ENCODE results near the gene EEFSEC. TPM values are rescaled to one million over a fixed set of nuclear protein-coding genes. Genes with fewer than 3 reads are reported as not detected.
A peak's percentile ranks its signal among the peaks of the same experiment; 100 is the strongest.

Gene EEFSEC
- total RNA-seq, 1 experiment from 2014 or later = 9.5 TPM

- Histone ChIP-seq H3K79me1 (ENCODE audit: insufficient read depth, low read depth, low read length, poor library complexity, severe bottlenecking) (no peaks in the 10 kb centered on the region), H4K20me1 (ENCODE audit: control insufficient read depth, insufficient read depth, insufficient read length) (no peaks in the 10 kb centered on the region), H3T11ph (ENCODE audit: low read length) (no peak overlapping the region), H2AFZ (ENCODE audit: low read length) (no peak overlapping the region), H3K23ac (ENCODE audit: insufficient read length, low read depth, low read length) (no peak overlapping the region), H3K18ac (ENCODE audit: insufficient read length, low read depth, low read length) (no peak overlapping the region), H3K4me1 (ENCODE audit: insufficient read depth, low read length) (peaks cover 8% of the 10 kb centered on the region; the same call in 1 of the 2 replicates), H3K27ac (ENCODE audit: insufficient read length, low read depth, low read length) (no peak overlapping the region), H2BK15ac (ENCODE audit: low read depth, low read length) (no peak overlapping the region), H2BK120ac (ENCODE audit: low read depth, low read length, poor library complexity, severe bottlenecking) (no peak overlapping the region), H3K4ac (ENCODE audit: low read depth, low read length) (no peak overlapping the region), H4K91ac (ENCODE audit: insufficient read length, low read depth, low read length) (no peak overlapping the region), H3K56ac (ENCODE audit: insufficient read length, low read depth, low read length) (no peak overlapping the region), H3K23me2 (ENCODE audit: insufficient read length, low read depth, low read length, poor library complexity, severe bottlenecking) (no peaks in the 10 kb centered on the region), H3K9me3 (ENCODE audit: control insufficient read depth, low read depth, low read length) (no peaks in the 10 kb centered on the region), H3K27me3 (ENCODE audit: insufficient read depth, low read length) (no peaks in the 10 kb centered on the region), H2BK5ac (ENCODE audit: insufficient read length, low read length) (no peak overlapping the region), H4K5ac (ENCODE audit: insufficient read length, low read depth, low read length) (no peak overlapping the region), H3K79me2 (ENCODE audit: insufficient read depth, low read length) (no peaks in the 10 kb centered on the region), H2BK20ac (ENCODE audit: low read depth, low read length, poor library complexity, severe bottlenecking) (no peak overlapping the region), H3K9ac (ENCODE audit: extremely low read depth, insufficient read length, low read length) (no peak overlapping the region), H4K8ac (replicated peaks; ENCODE audit: insufficient read length, low read depth, low read length) (no peak overlapping the region), H2AK5ac (ENCODE audit: insufficient read length, low read length) (no peak overlapping the region), H3K4me2 (ENCODE audit: insufficient read depth, insufficient read length, low read length) (no peak overlapping the region), H3K14ac (ENCODE audit: insufficient read depth, low read length) (no peak overlapping the region), H2BK12ac (ENCODE audit: insufficient read length, low read depth, low read length) (no peak overlapping the region)
- WGBS (ENCODE audit: extremely low coverage, insufficient read length, low lambda C conversion rate) = no CpG with 5 or more reads among the region's 1 CpG
- Mint-ChIP-seq H3K9me3 (peaks cover 4 to 14% of the 10 kb centered on the region in 2 experiments; a peak in 3 of 5 replicates), H3K27me3 (ENCODE audit: low read depth) (peaks cover 5% of the 10 kb centered on the region), H3K27ac (no peak overlapping the region), H3K4me1 (peaks cover 18% of the 10 kb centered on the region in 2 experiments), H3K36me3 (ENCODE audit: insufficient read depth in 1 of 3, low read depth in 3 of 3) (peaks cover 0 to 13% (median 2%) of the 10 kb centered on the region in 3 experiments; a peak in 3 of 7 replicates), H3K4me3 (no peak overlapping the region)
- TF ChIP-seq, protein P1, sequence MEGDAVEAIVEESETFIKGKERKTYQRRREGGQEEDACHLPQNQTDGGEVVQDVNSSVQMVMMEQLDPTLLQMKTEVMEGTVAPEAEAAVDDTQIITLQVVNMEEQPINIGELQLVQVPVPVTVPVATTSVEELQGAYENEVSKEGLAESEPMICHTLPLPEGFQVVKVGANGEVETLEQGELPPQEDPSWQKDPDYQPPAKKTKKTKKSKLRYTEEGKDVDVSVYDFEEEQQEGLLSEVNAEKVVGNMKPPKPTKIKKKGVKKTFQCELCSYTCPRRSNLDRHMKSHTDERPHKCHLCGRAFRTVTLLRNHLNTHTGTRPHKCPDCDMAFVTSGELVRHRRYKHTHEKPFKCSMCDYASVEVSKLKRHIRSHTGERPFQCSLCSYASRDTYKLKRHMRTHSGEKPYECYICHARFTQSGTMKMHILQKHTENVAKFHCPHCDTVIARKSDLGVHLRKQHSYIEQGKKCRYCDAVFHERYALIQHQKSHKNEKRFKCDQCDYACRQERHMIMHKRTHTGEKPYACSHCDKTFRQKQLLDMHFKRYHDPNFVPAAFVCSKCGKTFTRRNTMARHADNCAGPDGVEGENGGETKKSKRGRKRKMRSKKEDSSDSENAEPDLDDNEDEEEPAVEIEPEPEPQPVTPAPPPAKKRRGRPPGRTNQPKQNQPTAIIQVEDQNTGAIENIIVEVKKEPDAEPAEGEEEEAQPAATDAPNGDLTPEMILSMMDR (conservative IDR thresholded peaks at IDR 0.05) = no peak
- DNase-seq = peak; percentile 5
Measured at GRCh38 chr3:128289534-128289933, 136.3 kb downstream of the EEFSEC start.
